GM12874 (cell line): ENCODE measurements around the gene SLC38A8.

Experiments used
- TF ChIP-seq, protein P1 (sequence below): IDR thresholded peaks from 2 replicates; pipeline ENCODE4 v1.5.1; 2011; ENCODE audit warnings: low read depth, mild to moderate bottlenecking, control low read depth, low read length, moderate library complexity; ENCODE audit not compliant: insufficient read depth

Gene SLC38A8

DNA sequence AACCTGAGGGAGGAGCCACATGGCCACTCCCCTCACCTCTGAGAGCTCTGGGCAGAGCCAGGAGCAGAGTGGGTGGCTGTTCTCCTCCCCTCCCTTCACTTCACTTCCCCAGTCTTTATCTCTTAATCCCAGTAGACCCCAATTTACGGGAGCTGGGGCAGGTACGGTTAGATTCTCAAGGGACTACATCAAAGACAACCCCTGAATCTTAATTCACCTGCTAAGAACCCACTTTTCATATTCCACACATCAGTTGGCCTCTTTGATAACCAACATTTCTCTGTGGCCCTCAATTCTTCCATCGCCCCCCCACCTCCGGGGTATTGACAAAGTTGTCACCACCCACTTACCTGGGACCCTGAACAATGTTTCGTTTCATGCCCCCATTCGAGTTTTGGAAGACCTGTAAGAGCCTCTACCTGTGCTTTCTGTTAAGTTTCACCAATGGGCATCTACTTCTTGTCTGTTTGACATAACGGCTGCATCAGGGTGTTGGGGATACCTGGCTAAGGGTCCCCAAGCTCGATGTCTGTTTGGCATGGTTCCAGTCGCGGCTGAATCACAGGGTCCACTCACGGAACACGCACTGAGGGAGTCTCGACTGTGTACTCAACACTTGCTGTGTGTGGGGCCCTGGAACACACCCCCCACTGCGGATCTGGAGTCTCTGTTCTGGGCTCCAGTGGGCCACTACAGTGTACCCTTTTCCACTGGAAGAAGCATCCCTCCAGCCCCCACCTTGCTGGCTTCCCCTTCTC is 27.8 kb downstream of the SLC38A8 start:
- TF ChIP-seq, protein P1, sequence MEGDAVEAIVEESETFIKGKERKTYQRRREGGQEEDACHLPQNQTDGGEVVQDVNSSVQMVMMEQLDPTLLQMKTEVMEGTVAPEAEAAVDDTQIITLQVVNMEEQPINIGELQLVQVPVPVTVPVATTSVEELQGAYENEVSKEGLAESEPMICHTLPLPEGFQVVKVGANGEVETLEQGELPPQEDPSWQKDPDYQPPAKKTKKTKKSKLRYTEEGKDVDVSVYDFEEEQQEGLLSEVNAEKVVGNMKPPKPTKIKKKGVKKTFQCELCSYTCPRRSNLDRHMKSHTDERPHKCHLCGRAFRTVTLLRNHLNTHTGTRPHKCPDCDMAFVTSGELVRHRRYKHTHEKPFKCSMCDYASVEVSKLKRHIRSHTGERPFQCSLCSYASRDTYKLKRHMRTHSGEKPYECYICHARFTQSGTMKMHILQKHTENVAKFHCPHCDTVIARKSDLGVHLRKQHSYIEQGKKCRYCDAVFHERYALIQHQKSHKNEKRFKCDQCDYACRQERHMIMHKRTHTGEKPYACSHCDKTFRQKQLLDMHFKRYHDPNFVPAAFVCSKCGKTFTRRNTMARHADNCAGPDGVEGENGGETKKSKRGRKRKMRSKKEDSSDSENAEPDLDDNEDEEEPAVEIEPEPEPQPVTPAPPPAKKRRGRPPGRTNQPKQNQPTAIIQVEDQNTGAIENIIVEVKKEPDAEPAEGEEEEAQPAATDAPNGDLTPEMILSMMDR: no peak

DNA sequence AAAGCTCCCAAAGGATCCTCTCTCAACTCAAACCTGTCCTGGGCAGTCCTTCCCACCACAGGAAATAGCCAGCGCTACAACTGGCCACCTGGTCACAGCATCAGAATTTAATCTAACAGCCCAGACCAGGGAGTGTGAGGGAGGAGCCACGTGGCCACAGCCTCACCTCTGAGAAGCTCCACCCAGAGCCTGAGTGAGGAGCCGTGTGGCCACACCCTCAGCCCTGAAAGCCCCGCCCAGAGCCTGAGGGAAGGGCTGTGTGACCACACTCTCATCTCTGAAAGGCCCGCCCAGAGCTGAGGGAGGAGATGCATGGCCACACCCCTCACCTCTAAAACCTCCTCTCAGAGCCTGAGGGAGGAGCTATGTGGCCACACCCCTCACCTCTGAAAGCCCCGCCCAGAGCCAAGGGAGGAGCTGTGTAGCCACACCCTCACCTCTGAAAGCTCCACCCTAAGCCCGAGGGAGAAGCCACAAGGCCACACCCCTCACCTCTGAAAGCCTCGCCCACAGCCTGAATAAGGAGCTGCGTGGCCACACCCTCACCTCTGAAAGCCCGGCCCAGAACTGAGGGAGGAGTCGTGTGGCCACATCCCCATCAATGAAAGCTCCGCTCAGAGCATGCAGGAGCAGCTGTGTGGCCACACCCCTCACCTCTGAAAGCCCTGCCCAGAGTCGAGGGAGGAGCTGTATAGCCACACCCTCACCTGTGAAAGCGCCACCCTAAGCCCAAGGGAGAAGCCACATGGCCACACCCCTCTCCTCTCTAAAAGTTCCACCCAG is 28.6 kb downstream of the SLC38A8 start:
- TF ChIP-seq, protein P1: no peak

DNA sequence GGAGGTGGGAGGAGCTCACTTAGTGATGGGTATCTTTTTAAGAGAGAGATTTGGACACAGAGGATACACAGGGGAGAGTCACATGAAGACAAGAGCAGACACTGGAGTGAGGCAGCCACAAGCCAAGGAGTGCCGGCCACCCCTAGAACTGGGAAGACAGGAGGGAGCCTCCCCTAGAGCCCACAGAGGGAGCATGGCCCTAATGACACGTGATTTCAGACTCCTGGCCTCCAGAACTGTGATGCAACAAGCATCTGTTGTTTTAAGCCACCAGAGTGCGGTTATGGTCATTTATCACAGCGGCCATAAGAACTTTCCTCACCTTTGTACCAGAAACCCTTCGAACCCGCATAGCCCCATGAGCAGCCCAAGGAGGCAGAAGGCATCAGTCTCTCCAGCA is 33.3 kb downstream of the SLC38A8 start:
- TF ChIP-seq, protein P1: no peak

DNA sequence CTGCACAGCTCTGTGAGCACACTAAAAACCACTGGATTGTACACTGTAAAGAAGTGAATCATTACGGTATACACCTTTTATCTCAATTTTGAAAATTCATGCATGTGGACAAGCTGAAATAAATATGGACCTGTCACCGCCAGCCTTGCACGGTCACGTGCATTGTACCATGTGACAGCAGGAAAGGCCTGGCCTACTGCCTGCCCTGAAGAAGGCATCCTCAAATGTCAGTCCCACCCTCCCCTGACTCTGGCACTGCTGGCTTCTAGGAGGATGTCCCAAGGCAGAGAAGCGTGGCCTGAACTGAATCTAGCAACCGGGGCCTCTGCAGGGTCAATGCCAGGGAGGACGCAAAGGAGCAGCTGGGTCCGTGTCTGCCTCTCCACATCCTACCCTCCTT is 34.6 kb downstream of the SLC38A8 start:
- TF ChIP-seq, protein P1: no peak

DNA sequence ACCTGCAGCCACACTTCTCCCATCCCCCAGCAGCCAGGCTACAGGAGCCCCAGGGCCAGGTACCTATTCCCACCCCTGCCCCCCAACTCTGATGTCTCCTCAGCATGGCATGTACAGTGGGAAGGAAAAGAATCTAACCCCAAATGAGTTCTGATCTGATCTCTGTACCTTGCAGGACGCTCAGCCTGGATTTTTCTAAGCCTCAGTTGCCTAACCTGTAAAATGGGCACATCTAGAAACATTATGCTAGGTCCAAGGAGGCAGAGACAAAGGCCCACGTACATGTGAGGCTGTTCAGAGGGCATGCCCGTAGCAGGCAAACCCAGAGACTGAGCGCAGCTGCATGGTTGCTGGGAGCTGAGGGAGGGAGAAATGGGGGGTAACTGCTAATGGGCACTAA is 35.1 kb downstream of the SLC38A8 start:
- TF ChIP-seq, protein P1: no peak

DNA sequence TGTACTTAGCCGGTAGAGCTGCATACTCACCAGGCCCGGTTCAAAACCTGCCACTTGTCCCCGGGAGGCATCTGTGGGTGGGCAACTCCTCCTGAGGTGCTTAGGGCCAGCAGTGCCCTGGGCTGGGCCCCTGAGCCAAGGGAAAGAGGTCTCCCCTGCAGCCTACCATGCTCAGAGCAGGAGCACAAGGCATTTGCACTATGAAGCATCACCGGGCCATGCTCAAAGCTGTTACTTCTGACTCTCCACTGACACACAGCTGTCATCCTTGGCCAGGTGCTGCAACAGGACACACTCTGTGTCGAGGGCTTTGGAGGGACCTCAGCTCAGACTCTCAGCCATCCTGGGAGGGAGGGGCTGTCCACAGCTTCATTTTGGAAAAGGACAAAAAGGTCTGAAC is 37.2 kb downstream of the SLC38A8 start:
- TF ChIP-seq, protein P1: no peak

DNA sequence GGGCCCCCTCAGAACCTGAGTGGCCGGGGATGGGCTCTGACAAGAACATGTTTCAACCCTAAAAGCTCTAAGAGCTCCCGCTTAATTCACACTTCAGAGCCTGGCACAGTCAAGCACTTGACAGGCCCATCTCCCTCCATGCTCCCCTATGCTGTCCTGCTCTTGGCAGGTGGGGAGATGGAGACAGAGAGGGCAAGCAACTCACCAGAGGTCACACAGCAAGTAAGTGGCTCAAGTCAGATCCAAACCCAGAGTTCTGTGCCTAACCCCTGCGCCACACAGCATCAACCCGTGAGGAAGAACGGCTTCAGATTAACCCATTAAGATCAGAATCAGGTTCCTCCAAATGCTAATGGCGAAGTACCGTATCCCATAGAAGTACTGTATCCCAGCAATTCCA is 38.2 kb downstream of the SLC38A8 start:
- TF ChIP-seq, protein P1: no peak
